HepG2 (cell line): ENCODE data around the gene STMN1. TPM values are rescaled to one million over a fixed set of nuclear protein-coding genes. Genes with fewer than 3 reads are reported as not detected.
A peak's percentile ranks its signal among the peaks of the same experiment; 100 is the strongest.

ENCODE experiments used
- ATAC-seq: fragments of 200-7000 bp; cut with Tn5 transposase; 3 replicates; pipeline ENCODE4 v1.9.1; 2020; ENCODE audit warnings: mild to moderate bottlenecking, moderate library complexity
- BruUV-seq: library from RNA; stranded (reverse); fragments of 400-500 nt; replicated peaks from 2 replicates; lab custom pipeline; 2021; lab: Mats Ljungman, UMichigan
- CTCF ChIA-PET: fragments of 300-600 bp; formaldehyde crosslinking; extraction: SDS; loops from one replicate; lab custom pipeline; 2021; ENCODE audit warnings: low total read pairs, inconsistent platforms, low intra/inter-chr PET ratio; lab: Yijun Ruan, JAX
- POLR2A ChIA-PET: fragments of 350-600 bp; sonication (Branson Sonifier 250); formaldehyde crosslinking; loops from one replicate; lab custom pipeline; 2020; ENCODE audit warnings: antibody characterized with exemption, inconsistent platforms; lab: Yijun Ruan, JAX
- DNase-seq: peaks from one replicate; pipeline ENCODE4 v3.0.0-alpha.2; 2015; ENCODE audit warnings: low spot score
- FAIRE-seq: peaks from 3 replicates; lab custom pipeline; 2011; peaks lifted over from hg19 to GRCh38; lab: Jason Lieb, UNC
- H2AFZ ChIP-seq: one replicate; pipeline ENCODE4 v1.6.1; 2011; ENCODE audit warnings: low read length, inconsistent platforms
- H3K27ac ChIP-seq: fragments of 300-600 bp; 3 replicates; pipeline ENCODE4 v1.8.0; 2011; ENCODE audit warnings: mixed run types, mild to moderate bottlenecking, mixed read lengths, low read length, inconsistent platforms; ENCODE audit not compliant: insufficient read depth; ENCODE audit errors: extremely low read length
- H3K27me3 ChIP-seq, 2 experiments: fragments of 200-600 bp in 1 of 2; 2 replicates in 1 of 2; 3 replicates in 1 of 2; pipeline versions ENCODE4 v1.6.0 to v1.8.0; 2011; ENCODE audit warnings: low read length in 2 of 2, mild to moderate bottlenecking in 2 of 2, moderate library complexity in 2 of 2, inconsistent platforms in 1 of 2; ENCODE audit not compliant: insufficient read depth in 2 of 2, control insufficient read depth in 1 of 2
- H3K36me3 ChIP-seq, 2 experiments: fragments of 200-600 bp in 1 of 2; replicated peaks in 1 of 2; 2 replicates in 1 of 2; 3 replicates in 1 of 2; pipeline versions ENCODE4 v1.5.1 to v1.8.0; 2011; ENCODE audit warnings: low read length in 2 of 2, inconsistent platforms in 1 of 2; ENCODE audit not compliant: insufficient read depth in 2 of 2, control insufficient read depth in 1 of 2
- H3K4me1 ChIP-seq: 2 replicates; pipeline ENCODE4 v1.5.1; 2012; ENCODE audit warnings: low read length, inconsistent platforms; ENCODE audit not compliant: insufficient read depth
- H3K4me2 ChIP-seq: 2 replicates; pipeline ENCODE4 v1.6.0; 2011; ENCODE audit warnings: low read depth, low read length, inconsistent platforms
- H3K4me3 ChIP-seq, 3 experiments: fragments of 200-600 bp in 1 of 3; sonication (generic), shearing (Covaris generic) in 1 of 3; replicated peaks in 1 of 3; 2 replicates each; pipeline ENCODE4 v1.5.1; 2011 to 2016; ENCODE audit warnings: low read length in 3 of 3, inconsistent platforms in 2 of 3, low read depth in 2 of 3, mild to moderate bottlenecking in 2 of 3, control low read depth in 1 of 3, mixed read lengths in 1 of 3; ENCODE audit not compliant: insufficient read depth in 1 of 3
- H3K79me2 ChIP-seq: one replicate; pipeline ENCODE4 v1.6.1; 2011; ENCODE audit warnings: low read length, inconsistent platforms; ENCODE audit not compliant: insufficient read depth
- H3K9ac ChIP-seq: 2 replicates; pipeline ENCODE4 v1.6.0; 2011; ENCODE audit warnings: mild to moderate bottlenecking, low read depth, low read length, inconsistent platforms; ENCODE audit not compliant: insufficient read depth
- H3K9me3 ChIP-seq: 2 replicates; pipeline ENCODE4 v1.5.1; 2012; ENCODE audit warnings: mild to moderate bottlenecking, low read length
- H4K20me1 ChIP-seq: 2 replicates; pipeline ENCODE4 v1.6.0; 2011; ENCODE audit warnings: inconsistent platforms, mild to moderate bottlenecking, low read length, moderate library complexity; ENCODE audit not compliant: insufficient read depth
- HDAC1 ChIP-seq: sonication (generic); formaldehyde crosslinking; IDR thresholded peaks from 2 replicates; pipeline ENCODE4 v1.5.1; 2020; ENCODE audit warnings: mild to moderate bottlenecking, missing genetic modification reagents
- IRX3 ChIP-seq: sonication (generic); formaldehyde crosslinking; IDR thresholded peaks from 2 replicates; pipeline ENCODE4 v1.8.1; 2023; ENCODE audit warnings: mild to moderate bottlenecking, low read depth, missing genetic modification reagents, borderline replicate concordance
- RARA ChIP-seq: IDR thresholded peaks from 2 replicates; pipeline ENCODE4 v1.6.1; 2016; ENCODE audit warnings: missing genetic modification reagents, missing compliant biosample characterization
- SOX13 ChIP-seq, 3 experiments: fragments of 450-650 bp in 1 of 3; sonication (generic) in 1 of 3; formaldehyde crosslinking in 1 of 3; IDR thresholded peaks in 2 of 3; conservative IDR thresholded peaks in 1 of 3; 2 replicates each; pipeline versions ENCODE4 v1.5.0 to v1.6.1; 2016 to 2020; ENCODE audit warnings: antibody characterized with exemption in 1 of 3, mild to moderate bottlenecking in 1 of 3, missing compliant biosample characterization in 1 of 3, missing genetic modification reagents in 1 of 3, moderate library complexity in 1 of 3
- SOX5 ChIP-seq: IDR thresholded peaks from 2 replicates; pipeline ENCODE4 v1.6.1; 2016; ENCODE audit warnings: borderline replicate concordance
- TRIM24 ChIP-seq: sonication (generic); formaldehyde crosslinking; IDR thresholded peaks from 2 replicates; pipeline ENCODE4 v1.8.0; 2022; ENCODE audit warnings: mild to moderate bottlenecking, missing genetic modification reagents
- ZFX ChIP-seq: sonication (generic); formaldehyde crosslinking; IDR thresholded peaks from 2 replicates; pipeline ENCODE4 v1.4.0; 2020; ENCODE audit warnings: mild to moderate bottlenecking, low read depth, missing genetic modification reagents, moderate library complexity
- ZNF333 ChIP-seq: sonication (generic); formaldehyde crosslinking; IDR thresholded peaks from 2 replicates; pipeline ENCODE4 v1.4.0; 2020; ENCODE audit warnings: mild to moderate bottlenecking, missing genetic modification reagents, borderline replicate concordance
- ZNF629 ChIP-seq: sonication (generic); formaldehyde crosslinking; conservative IDR thresholded peaks from 2 replicates; pipeline ENCODE4 v1.5.0; 2020; ENCODE audit warnings: missing genetic modification reagents
- ZNF652 ChIP-seq: IDR thresholded peaks from 2 replicates; pipeline ENCODE4 v1.6.1; 2016; ENCODE audit warnings: low read depth, borderline replicate concordance
- ZSCAN31 ChIP-seq: sonication (generic); formaldehyde crosslinking; IDR thresholded peaks from 2 replicates; pipeline ENCODE4 v1.5.0; 2020; ENCODE audit warnings: low read depth, mild to moderate bottlenecking, missing genetic modification reagents
- WGBS: methylation state at CpG from one replicate; pipeline ENCODE4 v1.1.6; 2017; ENCODE audit warnings: low lambda C conversion rate; 5-methylcytosine and 5-hydroxymethylcytosine counted together
- in situ Hi-C: cut with HindIII; loops from 2 replicates; pipeline ENCODE4 v1.10.0; 2017; ENCODE audit warnings: low pct_unique_long_range_greater_than_20kb; ENCODE audit not compliant: extremely low pct_ligation_motif_present
- intact Hi-C: fragments of 100-400 bp; cut with micrococcal nuclease; formaldehyde crosslinking; loops from one replicate; pipeline ENCODE4 v1.10.0; 2022; ENCODE audit not compliant: unreplicated experiment
- polyA plus RNA-seq, 8 experiments: library from polyadenylated mRNA; depleted of rRNA in 3 of 8; stranded (reverse) in 7 of 8; unstranded in 1 of 8; fragments of >200 nt; fragmentation: Illumina TruSeq in 4 of 8; extraction: Trizol in 4 of 8; gene quantifications; 2 replicates each; pipeline versions ENCODE4 v1.2.1 to v1.2.3, GENCODE V29; 2011 to 2016; ENCODE audit warnings: low read depth in 4 of 8, missing spikeins in 1 of 8, mixed read lengths in 1 of 8; ENCODE audit not compliant: insufficient read depth in 1 of 8
- total RNA-seq, 5 experiments: library from RNA; depleted of rRNA; stranded (reverse); fragments of >200 nt; fragmentation: Illumina TruSeq; extraction: Trizol; gene quantifications; 2 replicates each; pipeline ENCODE4 v1.2.3, GENCODE V29; 2016; ENCODE audit warnings: low read depth in 1 of 5
- TF ChIP-seq, protein P1 (sequence below): IDR thresholded peaks from 2 replicates; pipeline ENCODE4 v1.6.1; 2012; ENCODE audit warnings: low read depth, low read length, improper control_type of control experiment
- TF ChIP-seq, protein P2 (sequence below): sonication (generic); formaldehyde crosslinking; IDR thresholded peaks from 2 replicates; pipeline ENCODE4 v1.4.0; 2020; ENCODE audit warnings: mild to moderate bottlenecking, missing genetic modification reagents

STMN1 gene
- total and polyA plus RNA-seq, 2 of the 13 experiments (the other 11 are each of a cell fraction or from before 2014, with no cell fraction given): 45.9 to 409 TPM

DNA sequence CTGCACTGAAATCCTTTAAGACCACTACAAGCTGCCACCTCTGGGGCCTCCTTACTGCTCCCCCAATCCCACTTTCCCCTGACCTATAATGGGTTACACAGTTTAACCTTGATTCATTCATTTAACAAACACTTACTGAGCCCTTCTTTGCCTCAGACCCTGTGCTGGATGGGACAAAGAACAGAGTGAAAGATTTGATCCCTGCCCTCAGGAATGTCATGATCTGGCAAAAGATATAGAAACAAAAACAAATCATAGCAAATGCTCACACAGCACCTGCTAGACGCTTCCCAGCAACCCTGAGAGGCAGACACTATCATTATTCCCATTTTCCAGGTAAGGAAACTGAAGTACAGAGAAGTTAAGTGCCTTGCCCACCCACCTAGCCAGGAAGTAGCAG lies 39.9 kb downstream of the STMN1 start:
- Histone ChIP-seq H3K4me2 (peak overlapping the region; percentile 44), H3K9me3 (no peaks in the 10 kb centered on the region), H3K36me3 (peaks cover 8 to 15% of the 10 kb centered on the region in 2 experiments; a peak in 4 of 5 replicates), H3K9ac (peak overlapping the region; percentile 15; the same call in 1 of the 2 replicates), H2AFZ (no peak overlapping the region), H3K79me2 (no peaks in the 10 kb centered on the region), H3K4me1 (peaks cover 77% of the 10 kb centered on the region), H3K27ac (peak overlapping the region; percentile 54), H3K4me3 (no peak overlapping the region; a peak in 1 of 6 replicates), H4K20me1 (no peaks in the 10 kb centered on the region), H3K27me3 (no peaks in the 10 kb centered on the region)
- in situ Hi-C loops: no loop called here
- POLR2A ChIA-PET: no interaction called here
- no peak for FAIRE-seq
- no peak; the same call in 2 of the 3 replicates for ATAC-seq
- TF ChIP-seq HDAC1 (CRISPR knock-in tag) (0 out of 2 replicates have a peak, but pooled peaks have one; percentile 22), SOX5 (CRISPR knock-in tag) (peak; percentile 14; the same call in 1 of the 2 replicates), ZNF652 (CRISPR knock-in tag) (peak; percentile 48), ZNF629 (CRISPR knock-in tag) (peak; percentile 79), ZSCAN31 (CRISPR knock-in tag) (no peak), TRIM24 (CRISPR knock-in tag) (no peak), ZNF333 (CRISPR knock-in tag) (no peak), RARA (CRISPR knock-in tag) (0 out of 2 replicates have a peak, but pooled peaks have one; percentile 6), ZFX (CRISPR knock-in tag) (peak; percentile 19; the same call in 1 of the 2 replicates), SOX13 (IDR thresholded peaks at IDR 0.05) (no peak), SOX13 (CRISPR knock-in tag; conservative IDR thresholded peaks at IDR 0.05 in 1 of 2, IDR thresholded peaks at IDR 0.05 in 1 of 2) (peak in 1 of 2 experiments; percentile 14; a peak in 1 of 4 replicates), IRX3 (CRISPR knock-in tag) (no peak)
- TF ChIP-seq, protein P1, sequence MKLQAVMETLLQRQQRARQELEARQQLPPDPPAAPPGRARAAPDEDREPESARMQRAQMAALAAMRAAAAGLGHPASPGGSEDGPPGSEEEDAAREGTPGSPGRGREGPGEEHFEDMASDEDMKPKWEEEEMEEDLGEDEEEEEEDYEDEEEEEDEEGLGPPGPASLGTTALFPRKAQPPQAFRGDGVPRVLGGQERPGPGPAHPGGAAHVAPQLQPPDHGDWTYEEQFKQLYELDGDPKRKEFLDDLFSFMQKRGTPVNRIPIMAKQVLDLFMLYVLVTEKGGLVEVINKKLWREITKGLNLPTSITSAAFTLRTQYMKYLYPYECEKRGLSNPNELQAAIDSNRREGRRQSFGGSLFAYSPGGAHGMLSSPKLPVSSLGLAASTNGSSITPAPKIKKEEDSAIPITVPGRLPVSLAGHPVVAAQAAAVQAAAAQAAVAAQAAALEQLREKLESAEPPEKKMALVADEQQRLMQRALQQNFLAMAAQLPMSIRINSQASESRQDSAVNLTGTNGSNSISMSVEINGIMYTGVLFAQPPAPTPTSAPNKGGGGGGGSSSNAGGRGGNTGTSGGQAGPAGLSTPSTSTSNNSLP: 0 out of 2 replicates have a peak, but pooled peaks have one; percentile 7
- TF ChIP-seq, protein P2, sequence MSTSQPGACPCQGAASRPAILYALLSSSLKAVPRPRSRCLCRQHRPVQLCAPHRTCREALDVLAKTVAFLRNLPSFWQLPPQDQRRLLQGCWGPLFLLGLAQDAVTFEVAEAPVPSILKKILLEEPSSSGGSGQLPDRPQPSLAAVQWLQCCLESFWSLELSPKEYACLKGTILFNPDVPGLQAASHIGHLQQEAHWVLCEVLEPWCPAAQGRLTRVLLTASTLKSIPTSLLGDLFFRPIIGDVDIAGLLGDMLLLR (CRISPR knock-in tag): no peak
- CTCF ChIA-PET: no interaction called here
- intact Hi-C loops: no loop called here
- 35% methylated on average over 1 of the region's 1 CpG for WGBS
- peak; percentile 53 for DNase-seq
- BruUV-seq: no TSS peak
